HEK293 (cell line): ENCODE data around the gene RNU2-63P.

Source experiments
- GLIS1 ChIP-seq: fragments of 450-650 bp; formaldehyde crosslinking; IDR thresholded peaks from 2 replicates; pipeline ENCODE4 v1.5.1; 2016; ENCODE audit warnings: missing biosample characterization, missing genetic modification characterization
- GLIS2 ChIP-seq: fragments of 450-650 bp; formaldehyde crosslinking; IDR thresholded peaks from 2 replicates; pipeline ENCODE4 v1.5.1; 2016; ENCODE audit warnings: missing biosample characterization, missing genetic modification characterization
- OVOL3 ChIP-seq: fragments of 450-650 bp; formaldehyde crosslinking; IDR thresholded peaks from 2 replicates; pipeline ENCODE4 v1.5.1; 2016; ENCODE audit warnings: missing biosample characterization, missing genetic modification characterization
- SP3 ChIP-seq: fragments of 450-650 bp; formaldehyde crosslinking; IDR thresholded peaks from 2 replicates; pipeline ENCODE4 v1.5.1; 2016; ENCODE audit warnings: missing biosample characterization, missing genetic modification characterization
- YY1 ChIP-seq: fragments of 450-650 bp; formaldehyde crosslinking; IDR thresholded peaks from 2 replicates; pipeline ENCODE4 v1.5.1; 2018; ENCODE audit warnings: missing biosample characterization, missing genetic modification characterization
- ZNF133 ChIP-seq: fragments of 450-650 bp; formaldehyde crosslinking; IDR thresholded peaks from 2 replicates; pipeline ENCODE4 v1.5.1; 2016; ENCODE audit warnings: missing biosample characterization, missing genetic modification characterization
- ZNF23 ChIP-seq: fragments of 450-650 bp; formaldehyde crosslinking; IDR thresholded peaks from 2 replicates; pipeline ENCODE4 v1.5.1; 2016; ENCODE audit warnings: missing biosample characterization, missing genetic modification characterization, borderline replicate concordance
- ZNF266 ChIP-seq: fragments of 450-650 bp; formaldehyde crosslinking; IDR thresholded peaks from 2 replicates; pipeline ENCODE4 v1.5.1; 2016; ENCODE audit warnings: missing biosample characterization, missing genetic modification characterization, low read depth
- ZNF292 ChIP-seq: fragments of 450-650 bp; formaldehyde crosslinking; IDR thresholded peaks from 2 replicates; pipeline ENCODE4 v1.5.1; 2016; ENCODE audit warnings: low read depth, missing biosample characterization, missing genetic modification characterization, borderline replicate concordance
- ZNF518A ChIP-seq: fragments of 450-650 bp; formaldehyde crosslinking; conservative IDR thresholded peaks from 2 replicates; pipeline ENCODE4 v1.5.1; 2016; ENCODE audit warnings: low read depth, missing biosample characterization, missing genetic modification characterization
- ZNF596 ChIP-seq: fragments of 450-650 bp; IDR thresholded peaks from 2 replicates; pipeline ENCODE4 v1.5.0; 2018; ENCODE audit warnings: missing biosample characterization, mild to moderate bottlenecking, missing genetic modification characterization, moderate library complexity
- ZNF624 ChIP-seq: fragments of 450-650 bp; formaldehyde crosslinking; IDR thresholded peaks from 2 replicates; pipeline ENCODE4 v1.5.1; 2017; ENCODE audit warnings: missing biosample characterization, missing genetic modification characterization
- ZSCAN30 ChIP-seq: fragments of 450-650 bp; IDR thresholded peaks from 2 replicates; pipeline ENCODE4 v1.5.1; 2018; ENCODE audit warnings: missing biosample characterization, mild to moderate bottlenecking, missing genetic modification characterization, moderate library complexity
- TF ChIP-seq, protein P1 (sequence below): fragments of 450-650 bp; formaldehyde crosslinking; IDR thresholded peaks from 2 replicates; pipeline ENCODE4 v1.5.1; 2016; ENCODE audit warnings: missing biosample characterization, missing genetic modification characterization
- TF ChIP-seq, protein P2 (sequence below): fragments of 450-650 bp; formaldehyde crosslinking; conservative IDR thresholded peaks from 2 replicates; pipeline ENCODE4 v1.5.1; 2016; ENCODE audit warnings: low read depth, missing biosample characterization, missing genetic modification characterization
- TF ChIP-seq, protein P3 (sequence below): fragments of 450-650 bp; formaldehyde crosslinking; IDR thresholded peaks from 2 replicates; pipeline ENCODE4 v1.5.1; 2017; ENCODE audit warnings: missing biosample characterization, missing genetic modification characterization
- TF ChIP-seq, protein P4 (sequence below): sonication (generic); formaldehyde crosslinking; IDR thresholded peaks from 2 replicates; pipeline ENCODE4 v1.8.1; 2022; ENCODE audit warnings: mild to moderate bottlenecking, moderate library complexity, missing genetic modification reagents
- TF ChIP-seq, protein P5 (sequence below): fragments of 450-650 bp; formaldehyde crosslinking; IDR thresholded peaks from 2 replicates; pipeline ENCODE4 v1.5.1; 2017; ENCODE audit warnings: missing biosample characterization, missing genetic modification characterization

Gene RNU2-63P

DNA sequence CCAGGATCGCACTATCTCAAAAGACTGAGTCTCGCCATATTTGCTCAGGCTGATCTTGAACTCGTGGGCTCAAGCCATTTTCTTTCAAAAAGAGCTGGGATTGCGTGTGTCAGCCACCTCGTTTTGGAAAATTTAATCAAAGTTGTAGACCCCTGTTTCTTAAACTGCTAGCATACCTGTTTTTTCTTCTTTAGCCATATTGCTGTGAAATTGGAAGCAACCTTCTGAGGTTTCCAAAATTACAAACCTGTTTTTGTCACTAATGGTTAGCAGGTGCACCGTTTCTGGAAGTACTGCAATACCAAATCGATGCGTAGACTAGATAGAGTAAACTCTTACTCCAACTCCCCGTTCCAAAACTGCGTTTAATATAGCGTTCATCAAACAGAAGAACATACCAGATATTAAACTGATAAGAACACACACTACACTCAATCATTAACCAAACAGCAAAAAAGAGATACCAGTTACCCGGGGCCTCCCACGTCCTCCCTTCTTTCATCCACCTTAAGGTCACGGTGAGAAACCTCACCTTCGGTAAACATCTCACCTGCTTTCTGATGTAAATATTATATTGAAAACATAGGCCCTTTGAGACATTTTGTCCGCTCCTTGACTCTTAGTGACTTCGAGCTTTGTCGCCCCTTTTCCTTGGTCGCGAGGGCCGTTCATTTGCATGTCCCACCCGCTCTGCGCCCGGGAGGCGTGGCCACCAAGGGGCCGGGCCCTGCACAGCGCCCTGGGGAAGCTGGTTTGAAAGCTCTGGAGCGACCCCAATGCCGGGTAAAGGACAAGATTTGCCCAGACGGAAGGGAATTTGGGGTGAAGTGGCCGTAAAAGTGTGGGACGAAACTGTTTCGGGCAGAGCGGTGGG, at the start of gene RNU2-63P (continued):
- TF ChIP-seq, protein P1, sequence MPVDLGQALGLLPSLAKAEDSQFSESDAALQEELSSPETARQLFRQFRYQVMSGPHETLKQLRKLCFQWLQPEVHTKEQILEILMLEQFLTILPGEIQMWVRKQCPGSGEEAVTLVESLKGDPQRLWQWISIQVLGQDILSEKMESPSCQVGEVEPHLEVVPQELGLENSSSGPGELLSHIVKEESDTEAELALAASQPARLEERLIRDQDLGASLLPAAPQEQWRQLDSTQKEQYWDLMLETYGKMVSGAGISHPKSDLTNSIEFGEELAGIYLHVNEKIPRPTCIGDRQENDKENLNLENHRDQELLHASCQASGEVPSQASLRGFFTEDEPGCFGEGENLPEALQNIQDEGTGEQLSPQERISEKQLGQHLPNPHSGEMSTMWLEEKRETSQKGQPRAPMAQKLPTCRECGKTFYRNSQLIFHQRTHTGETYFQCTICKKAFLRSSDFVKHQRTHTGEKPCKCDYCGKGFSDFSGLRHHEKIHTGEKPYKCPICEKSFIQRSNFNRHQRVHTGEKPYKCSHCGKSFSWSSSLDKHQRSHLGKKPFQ (tag by site-specific recombination): no peak
- TF ChIP-seq, protein P2, sequence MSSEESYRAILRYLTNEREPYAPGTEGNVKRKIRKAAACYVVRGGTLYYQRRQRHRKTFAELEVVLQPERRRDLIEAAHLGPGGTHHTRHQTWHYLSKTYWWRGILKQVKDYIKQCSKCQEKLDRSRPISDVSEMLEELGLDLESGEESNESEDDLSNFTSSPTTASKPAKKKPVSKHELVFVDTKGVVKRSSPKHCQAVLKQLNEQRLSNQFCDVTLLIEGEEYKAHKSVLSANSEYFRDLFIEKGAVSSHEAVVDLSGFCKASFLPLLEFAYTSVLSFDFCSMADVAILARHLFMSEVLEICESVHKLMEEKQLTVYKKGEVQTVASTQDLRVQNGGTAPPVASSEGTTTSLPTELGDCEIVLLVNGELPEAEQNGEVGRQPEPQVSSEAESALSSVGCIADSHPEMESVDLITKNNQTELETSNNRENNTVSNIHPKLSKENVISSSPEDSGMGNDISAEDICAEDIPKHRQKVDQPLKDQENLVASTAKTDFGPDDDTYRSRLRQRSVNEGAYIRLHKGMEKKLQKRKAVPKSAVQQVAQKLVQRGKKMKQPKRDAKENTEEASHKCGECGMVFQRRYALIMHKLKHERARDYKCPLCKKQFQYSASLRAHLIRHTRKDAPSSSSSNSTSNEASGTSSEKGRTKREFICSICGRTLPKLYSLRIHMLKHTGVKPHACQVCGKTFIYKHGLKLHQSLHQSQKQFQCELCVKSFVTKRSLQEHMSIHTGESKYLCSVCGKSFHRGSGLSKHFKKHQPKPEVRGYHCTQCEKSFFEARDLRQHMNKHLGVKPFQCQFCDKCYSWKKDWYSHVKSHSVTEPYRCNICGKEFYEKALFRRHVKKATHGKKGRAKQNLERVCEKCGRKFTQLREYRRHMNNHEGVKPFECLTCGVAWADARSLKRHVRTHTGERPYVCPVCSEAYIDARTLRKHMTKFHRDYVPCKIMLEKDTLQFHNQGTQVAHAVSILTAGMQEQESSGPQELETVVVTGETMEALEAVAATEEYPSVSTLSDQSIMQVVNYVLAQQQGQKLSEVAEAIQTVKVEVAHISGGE (tag by site-specific recombination): no peak
- TF ChIP-seq GLIS2 (0 out of 2 replicates have a peak, but pooled peaks have one; percentile 39), ZNF292 (tag by site-specific recombination) (no peak), GLIS1 (peak; percentile 14; the same call in 1 of the 2 replicates), YY1 (0 out of 2 replicates have a peak, but pooled peaks have one; percentile 18), ZSCAN30 (0 out of 2 replicates have a peak, but pooled peaks have one; percentile 33), SP3 (peak; percentile 87), ZNF624 (tag by site-specific recombination) (no peak), ZNF133 (tag by site-specific recombination) (no peak), ZNF518A (tag by site-specific recombination) (no peak), ZNF266 (tag by site-specific recombination) (no peak), OVOL3 (tag by site-specific recombination) (no peak), ZNF596 (no peak), ZNF23 (tag by site-specific recombination) (no peak)
- TF ChIP-seq, protein P3, sequence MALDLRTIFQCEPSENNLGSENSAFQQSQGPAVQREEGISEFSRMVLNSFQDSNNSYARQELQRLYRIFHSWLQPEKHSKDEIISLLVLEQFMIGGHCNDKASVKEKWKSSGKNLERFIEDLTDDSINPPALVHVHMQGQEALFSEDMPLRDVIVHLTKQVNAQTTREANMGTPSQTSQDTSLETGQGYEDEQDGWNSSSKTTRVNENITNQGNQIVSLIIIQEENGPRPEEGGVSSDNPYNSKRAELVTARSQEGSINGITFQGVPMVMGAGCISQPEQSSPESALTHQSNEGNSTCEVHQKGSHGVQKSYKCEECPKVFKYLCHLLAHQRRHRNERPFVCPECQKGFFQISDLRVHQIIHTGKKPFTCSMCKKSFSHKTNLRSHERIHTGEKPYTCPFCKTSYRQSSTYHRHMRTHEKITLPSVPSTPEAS (tag by site-specific recombination): no peak
- TF ChIP-seq, protein P4, sequence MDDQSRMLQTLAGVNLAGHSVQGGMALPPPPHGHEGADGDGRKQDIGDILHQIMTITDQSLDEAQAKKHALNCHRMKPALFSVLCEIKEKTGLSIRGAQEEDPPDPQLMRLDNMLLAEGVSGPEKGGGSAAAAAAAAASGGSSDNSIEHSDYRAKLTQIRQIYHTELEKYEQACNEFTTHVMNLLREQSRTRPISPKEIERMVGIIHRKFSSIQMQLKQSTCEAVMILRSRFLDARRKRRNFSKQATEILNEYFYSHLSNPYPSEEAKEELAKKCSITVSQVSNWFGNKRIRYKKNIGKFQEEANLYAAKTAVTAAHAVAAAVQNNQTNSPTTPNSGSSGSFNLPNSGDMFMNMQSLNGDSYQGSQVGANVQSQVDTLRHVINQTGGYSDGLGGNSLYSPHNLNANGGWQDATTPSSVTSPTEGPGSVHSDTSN (CRISPR knock-in tag): no peak
- TF ChIP-seq, protein P5, sequence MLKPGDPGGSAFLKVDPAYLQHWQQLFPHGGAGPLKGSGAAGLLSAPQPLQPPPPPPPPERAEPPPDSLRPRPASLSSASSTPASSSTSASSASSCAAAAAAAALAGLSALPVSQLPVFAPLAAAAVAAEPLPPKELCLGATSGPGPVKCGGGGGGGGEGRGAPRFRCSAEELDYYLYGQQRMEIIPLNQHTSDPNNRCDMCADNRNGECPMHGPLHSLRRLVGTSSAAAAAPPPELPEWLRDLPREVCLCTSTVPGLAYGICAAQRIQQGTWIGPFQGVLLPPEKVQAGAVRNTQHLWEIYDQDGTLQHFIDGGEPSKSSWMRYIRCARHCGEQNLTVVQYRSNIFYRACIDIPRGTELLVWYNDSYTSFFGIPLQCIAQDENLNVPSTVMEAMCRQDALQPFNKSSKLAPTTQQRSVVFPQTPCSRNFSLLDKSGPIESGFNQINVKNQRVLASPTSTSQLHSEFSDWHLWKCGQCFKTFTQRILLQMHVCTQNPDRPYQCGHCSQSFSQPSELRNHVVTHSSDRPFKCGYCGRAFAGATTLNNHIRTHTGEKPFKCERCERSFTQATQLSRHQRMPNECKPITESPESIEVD: peak; percentile 46
